Hepatocyte (in vitro differentiated cells): ENCODE data around the gene OAF. TPM values are rescaled to one million over a fixed set of nuclear protein-coding genes. Genes with fewer than 3 reads are reported as not detected.
A peak's percentile ranks its signal among the peaks of the same experiment; 100 is the strongest.

Experiments
- DNase-seq: peaks from one replicate; pipeline ENCODE4 v3.0.0-alpha.2; 2016; ENCODE audit warnings: low spot score
- H2AFZ ChIP-seq: fragments of 200-600 bp; sonication (generic); 2 replicates; pipeline ENCODE4 v1.6.0; 2016; ENCODE audit warnings: antibody characterized with exemption, mild to moderate bottlenecking
- H3K27ac ChIP-seq: fragments of 200-600 bp; sonication (generic); 2 replicates; pipeline ENCODE4 v1.5.1; 2016; ENCODE audit warnings: mild to moderate bottlenecking
- H3K27me3 ChIP-seq: fragments of 200-600 bp; sonication (generic); 2 replicates; pipeline ENCODE4 v1.6.1; 2016
- H3K36me3 ChIP-seq: fragments of 200-600 bp; sonication (generic); replicated peaks from 2 replicates; pipeline ENCODE4 v1.5.1; 2016; ENCODE audit warnings: low read depth; ENCODE audit not compliant: insufficient read depth
- H3K4me1 ChIP-seq: fragments of 200-600 bp; sonication (generic); 2 replicates; pipeline ENCODE4 v1.5.1; 2016; ENCODE audit warnings: mild to moderate bottlenecking, moderate library complexity; ENCODE audit not compliant: insufficient read depth
- H3K4me2 ChIP-seq: fragments of 200-600 bp; sonication (generic); 2 replicates; pipeline ENCODE4 v1.6.0; 2016
- H3K4me3 ChIP-seq: fragments of 200-600 bp; sonication (generic); 2 replicates; pipeline ENCODE4 v1.5.1; 2016; ENCODE audit warnings: mild to moderate bottlenecking
- H3K79me2 ChIP-seq: fragments of 200-600 bp; sonication (generic); 2 replicates; pipeline ENCODE4 v1.6.0; 2017; ENCODE audit warnings: mild to moderate bottlenecking
- H3K9me2 ChIP-seq: fragments of 200-600 bp; sonication (generic); replicated peaks from 2 replicates; pipeline ENCODE4 v1.6.0; 2017; ENCODE audit warnings: mild to moderate bottlenecking; ENCODE audit not compliant: insufficient read depth
- H3K9me3 ChIP-seq: fragments of 200-600 bp; sonication (generic); 2 replicates; pipeline ENCODE4 v1.5.1; 2016; ENCODE audit warnings: low read depth, mild to moderate bottlenecking
- H4K20me1 ChIP-seq: fragments of 200-600 bp; sonication (generic); 2 replicates; pipeline ENCODE4 v1.6.0; 2016; ENCODE audit warnings: mild to moderate bottlenecking; ENCODE audit not compliant: insufficient read depth, poor library complexity, severe bottlenecking
- CTCF ChIP-seq: fragments of 200-600 bp; sonication (generic); IDR thresholded peaks from 2 replicates; pipeline ENCODE4 v1.5.1; 2016; ENCODE audit warnings: antibody characterized with exemption, mild to moderate bottlenecking; ENCODE audit not compliant: poor library complexity
- EZH2 ChIP-seq: fragments of 200-600 bp; sonication (generic); IDR thresholded peaks from 2 replicates; pipeline ENCODE4 v1.6.1; 2016; ENCODE audit warnings: antibody characterized with exemption, mild to moderate bottlenecking, borderline replicate concordance
- EZH2phosphoT487 ChIP-seq: fragments of 200-600 bp; sonication (generic); IDR thresholded peaks from one replicate; pipeline ENCODE4 v1.6.1; 2018; ENCODE audit warnings: antibody characterized with exemption, mild to moderate bottlenecking, low read depth, moderate library complexity; ENCODE audit not compliant: unreplicated experiment, severe bottlenecking
- WGBS: methylation state at CpG from one replicate; pipeline ENCODE4 v1.1.6; 2016; ENCODE audit warnings: low lambda C conversion rate; ENCODE audit errors: missing lambda C conversion rate; 5-methylcytosine and 5-hydroxymethylcytosine counted together
- polyA plus RNA-seq: library from polyadenylated mRNA; unstranded; fragments of >200 nt; fragmentation: Nextera tagmentation; extraction: Ambion mirVana; gene quantifications from 2 replicates; pipeline ENCODE4 v1.2.1, GENCODE V29; 2016
- total RNA-seq: library from RNA; depleted of rRNA; stranded (reverse); fragments of >200 nt; gene quantifications from 2 replicates; pipeline ENCODE4 v1.2.3, GENCODE V29; 2014

Gene OAF
- total and polyA plus RNA-seq, 2 experiments from 2014 or later: 63.9 to 102 TPM

- DNase-seq: peak; percentile 54
- H3K27ac ChIP-seq: peak overlapping the region; percentile 64
- H3K4me2 ChIP-seq: peak overlapping the region; percentile 23
- no peaks in the 10 kb centered on the region for H3K27me3 ChIP-seq
- TF ChIP-seq EZH2 (no peak), EZH2phosphoT487 (no peak), CTCF (no peak)
- no peaks in the 10 kb centered on the region for H3K36me3 ChIP-seq
- no peaks in the 10 kb centered on the region for H3K79me2 ChIP-seq
- peaks cover 47% of the 10 kb centered on the region for H3K4me1 ChIP-seq
- no peaks in the 10 kb centered on the region for H4K20me1 ChIP-seq
- no peaks in the 10 kb centered on the region for H3K9me3 ChIP-seq
- no peak overlapping the region for H2AFZ ChIP-seq
- no peaks in the 10 kb centered on the region for H3K9me2 ChIP-seq
- 30% methylated on average over 13 of the region's 13 CpGs for WGBS
- no peak overlapping the region for H3K4me3 ChIP-seq
Observed at GRCh38 chr11:120195601-120196320, 15.1 kb upstream of the OAF start.

GRCh38 chr11:120196826-120197225 is 14.0 kb upstream of the OAF start:
- Histone ChIP-seq H3K4me1 (peaks cover 47% of the 10 kb centered on the region), H3K27ac (peak overlapping the region; percentile 64), H2AFZ (no peak overlapping the region), H3K4me2 (no peak overlapping the region), H3K79me2 (no peaks in the 10 kb centered on the region), H3K9me3 (no peaks in the 10 kb centered on the region), H3K27me3 (no peaks in the 10 kb centered on the region), H3K4me3 (no peak overlapping the region), H3K9me2 (no peaks in the 10 kb centered on the region), H3K36me3 (no peaks in the 10 kb centered on the region), H4K20me1 (no peaks in the 10 kb centered on the region)
- 82% methylated on average over 6 of the region's 6 CpGs for WGBS
- no peak for DNase-seq
- TF ChIP-seq EZH2phosphoT487 (no peak), EZH2 (no peak), CTCF (no peak)

- Histone ChIP-seq H3K79me2 (no peaks in the 10 kb centered on the region), H3K4me2 (peak overlapping the region; percentile 54), H3K27ac (peak overlapping the region; percentile 64), H2AFZ (no peak overlapping the region), H4K20me1 (no peaks in the 10 kb centered on the region), H3K27me3 (no peaks in the 10 kb centered on the region), H3K9me2 (no peaks in the 10 kb centered on the region), H3K36me3 (no peaks in the 10 kb centered on the region), H3K4me3 (no peak overlapping the region), H3K4me1 (peaks cover 52% of the 10 kb centered on the region), H3K9me3 (no peaks in the 10 kb centered on the region)
- TF ChIP-seq EZH2phosphoT487: no peak
- no peak for TF ChIP-seq CTCF
- TF ChIP-seq EZH2: no peak
- peak; percentile 55 for DNase-seq
- WGBS: 34% methylated on average over 10 of the region's 14 CpGs
Observed at GRCh38 chr11:120197251-120197891, 13.5 kb upstream of the OAF start.
